GM19099 (cell line): ENCODE measurements around the gene ALOX12B.

Experiments
- POLR2A ChIP-seq: IDR thresholded peaks from 3 replicates; pipeline ENCODE4 v1.6.1; 2011; ENCODE audit warnings: low read depth; ENCODE audit not compliant: insufficient read length; ENCODE audit errors: extremely low read depth

Gene ALOX12B

DNA sequence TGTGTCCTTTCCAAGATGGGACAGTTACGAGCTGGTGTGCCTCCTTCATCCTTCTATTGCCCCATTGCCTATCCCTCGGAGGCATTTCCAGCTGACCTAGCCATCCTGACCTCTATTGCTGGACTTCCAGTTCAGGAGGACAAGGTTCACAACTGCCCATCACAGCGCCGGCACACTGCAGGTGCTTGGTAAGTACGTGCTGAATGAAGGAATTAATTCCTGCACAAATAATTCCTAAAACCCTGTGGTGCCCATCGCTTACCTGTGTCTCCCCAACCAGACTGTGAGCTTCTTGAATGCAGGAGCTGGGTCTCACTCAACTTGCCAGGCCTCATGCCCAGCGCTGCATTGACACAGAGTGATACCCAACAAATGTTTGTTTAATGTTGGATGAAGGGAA is 35.7 kb downstream of the ALOX12B start:
- TF ChIP-seq POLR2A, result no peak

GRCh38 chr17:8048736-8049135 is 38.8 kb downstream of the ALOX12B start:
- TF ChIP-seq POLR2A, result no peak

DNA sequence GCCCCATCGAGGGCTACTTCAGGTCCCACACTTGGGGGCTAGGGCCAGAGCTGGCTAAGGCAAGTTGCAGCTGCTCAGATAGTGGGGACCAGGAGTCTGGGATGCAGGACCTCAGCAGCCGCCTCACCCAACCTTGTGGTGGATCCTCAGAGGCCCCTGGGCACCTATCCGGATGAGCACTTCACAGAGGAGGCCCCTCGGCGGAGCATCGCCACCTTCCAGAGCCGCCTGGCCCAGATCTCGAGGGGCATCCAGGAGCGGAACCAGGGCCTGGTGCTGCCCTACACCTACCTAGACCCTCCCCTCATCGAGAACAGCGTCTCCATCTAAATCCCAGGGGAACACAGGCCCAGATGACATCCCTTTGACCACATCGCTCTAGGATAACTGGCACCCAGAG is 39.3 kb downstream of the ALOX12B start:
- no peak for TF ChIP-seq POLR2A

DNA sequence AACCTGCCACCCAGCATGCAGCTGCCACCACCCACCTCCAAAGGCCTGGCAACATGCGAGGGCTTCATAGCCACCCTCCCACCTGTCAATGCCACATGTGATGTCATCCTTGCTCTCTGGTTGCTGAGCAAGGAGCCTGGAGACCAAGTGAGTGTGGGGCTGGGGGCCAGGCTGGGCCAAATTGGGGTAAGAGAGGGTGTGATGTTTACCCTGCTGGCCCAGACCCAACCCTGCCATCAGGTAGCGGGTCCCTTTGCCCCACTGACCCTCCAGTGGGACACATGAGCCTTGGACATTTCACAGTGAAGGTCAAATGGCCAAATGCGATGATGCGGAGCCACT is 39.8 kb downstream of the ALOX12B start:
- no peak for TF ChIP-seq POLR2A

- TF ChIP-seq POLR2A, result no peak
These were observed 40.4 kb downstream of the ALOX12B start for GRCh38 chr17:8046929-8047768.

GRCh38 chr17:8046306-8046928 is 41.1 kb downstream of the ALOX12B start:
- TF ChIP-seq POLR2A, result no peak

- no peak for TF ChIP-seq POLR2A
These were observed 42.4 kb downstream of the ALOX12B start for GRCh38 chr17:8044819-8045810.

DNA sequence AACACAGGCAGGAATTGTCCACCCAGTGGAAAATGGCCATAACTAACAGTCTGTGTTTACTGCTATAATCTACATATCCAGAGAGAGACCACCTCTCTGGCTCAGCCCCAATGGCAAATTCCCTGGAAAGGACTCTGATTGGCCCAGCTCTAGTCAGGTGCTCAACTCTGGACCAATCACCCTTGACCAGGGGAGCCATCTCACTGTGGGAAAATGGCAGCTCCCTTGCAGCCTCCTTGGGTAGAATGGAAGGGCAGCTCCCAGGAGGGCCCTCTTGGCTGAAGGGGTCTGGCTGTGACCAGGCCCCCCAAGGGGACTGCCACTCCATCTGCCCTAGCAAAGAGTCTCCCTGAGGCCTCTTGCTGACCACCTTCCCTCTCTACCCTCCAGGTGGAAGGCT is 45.5 kb downstream of the ALOX12B start:
- TF ChIP-seq POLR2A, result no peak

GRCh38 chr17:8041249-8041928 is 46.1 kb downstream of the ALOX12B start:
- no peak for TF ChIP-seq POLR2A

- no peak for TF ChIP-seq POLR2A
These were observed 47.8 kb downstream of the ALOX12B start for GRCh38 chr17:8039611-8040168.

- no peak for TF ChIP-seq POLR2A
These were observed 48.4 kb downstream of the ALOX12B start, which contains the start of gene ALOX15B for GRCh38 chr17:8038954-8039610. TSS of gene ALOX15B (plus strand) at chr17:8039059. CDS start at chr17:8039156, 97 bp downstream.

DNA sequence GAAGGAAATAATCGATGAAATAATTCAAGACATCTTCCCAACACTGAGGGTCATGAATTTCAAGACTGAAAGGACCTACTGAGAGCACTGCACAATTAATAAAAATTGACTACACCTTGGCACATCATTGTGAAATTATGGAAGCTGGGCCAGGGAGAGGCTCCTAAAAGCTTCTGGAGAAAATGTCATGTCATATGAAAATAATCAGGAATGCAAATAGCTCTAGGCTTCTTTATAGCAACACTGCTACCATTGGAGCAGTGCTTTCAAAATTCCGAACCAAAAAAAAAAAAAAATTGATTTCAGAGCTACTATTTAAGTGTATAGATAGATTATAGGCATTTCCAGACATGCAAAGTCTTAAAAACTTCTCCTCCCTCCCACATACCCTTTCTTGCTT is 55.1 kb downstream of the ALOX12B start:
- no peak for TF ChIP-seq POLR2A

- no peak for TF ChIP-seq POLR2A
These were observed 55.6 kb downstream of the ALOX12B start for GRCh38 chr17:8031950-8032349.

GRCh38 chr17:8031261-8031661 is 56.3 kb downstream of the ALOX12B start:
- no peak for TF ChIP-seq POLR2A

GRCh38 chr17:8029121-8029520 is 58.4 kb downstream of the ALOX12B start:
- no peak for TF ChIP-seq POLR2A
